Uterus (tissue), 4 donors: ENCODE data around the gene LIFR. TPM values are rescaled to one million over a fixed set of nuclear protein-coding genes. Genes with fewer than 3 reads are reported as not detected.
A peak's percentile ranks its signal among the peaks of the same experiment; 100 is the strongest.

Experiments
- DNase-seq, 2 donors: peaks; one replicate each; pipeline ENCODE4 v3.0.0-alpha.2; 2019 to 2020
- H3K27ac ChIP-seq, 2 donors: fragments of 200-600 bp; sonication (generic); 1 replicate in 1 of 2; 2 replicates in 1 of 2; pipeline ENCODE4 v1.5.1; 2016 to 2018
- H3K27me3 ChIP-seq, 2 donors: fragments of 200-600 bp; sonication (generic); one replicate each; pipeline ENCODE4 v1.5.1; 2018 to 2019; ENCODE audit warnings: control low read depth in 1 of 2
- H3K36me3 ChIP-seq, 2 donors: fragments of 200-600 bp; sonication (generic); one replicate each; pipeline ENCODE4 v1.5.1; 2019; ENCODE audit warnings: control low read depth in 1 of 2
- H3K4me1 ChIP-seq, 2 donors: fragments of 200-600 bp; sonication (generic); one replicate each; pipeline ENCODE4 v1.5.1; 2018 to 2019; ENCODE audit warnings: control low read depth in 1 of 2
- H3K4me3 ChIP-seq, 2 donors: fragments of 200-600 bp; sonication (generic); 1 replicate in 1 of 2; 2 replicates in 1 of 2; pipeline ENCODE4 v1.5.1; 2018 to 2019; ENCODE audit warnings: mild to moderate bottlenecking in 1 of 2
- H3K9me3 ChIP-seq, 2 donors: fragments of 200-600 bp; sonication (generic); one replicate each; pipeline ENCODE4 v1.5.1; 2019; ENCODE audit warnings: control low read depth in 1 of 2
- CTCF ChIP-seq, 4 experiments: fragments of 200-600 bp in 2 of 4; fragments of 450-650 bp in 2 of 4; sonication (generic) in 2 of 4; IDR thresholded peaks; one replicate each; pipeline ENCODE4 v1.5.1; 2016 to 2019; ENCODE audit warnings: antibody characterized with exemption in 4 of 4, mild to moderate bottlenecking in 2 of 4, moderate library complexity in 1 of 4
- POLR2A ChIP-seq, 2 donors: fragments of 450-650 bp; IDR thresholded peaks; one replicate each; pipeline ENCODE4 v1.6.1; 2016; ENCODE audit warnings: antibody characterized with exemption in 2 of 2, mild to moderate bottlenecking in 1 of 2, moderate library complexity in 1 of 2
- intact Hi-C: fragments of 100-400 bp; cut with DNase I; formaldehyde crosslinking; loops from one replicate; pipeline ENCODE4 v1.15.1; 2023; ENCODE audit warnings: low total_unique reads
- total RNA-seq, 4 donors: library from RNA; depleted of rRNA in 3 of 4; stranded (reverse); fragments of >200 nt in 3 of 4; gene quantifications; one replicate each; pipeline versions ENCODE4 v1.1.0 to v1.2.4, GENCODE V29; 2014 to 2023
- donor health status: DM: yes; HTN: yes; CAD: no.

LIFR gene
- 100 to 1,000 TPM; 141 to 310 (median 232) TPM for total RNA-seq

GRCh38 chr5:38556599-38557307 lies at the start of gene LIFR:
LIFR (minus strand) TSS chr5:38556646; CDS start chr5:38530647, 25,999 bp downstream.
- no peaks in the 10 kb centered on the region for H3K36me3 ChIP-seq
- peak; percentile 78 to 80 for DNase-seq
- no peaks in the 10 kb centered on the region for H3K27me3 ChIP-seq
- no peaks in the 10 kb centered on the region for H3K9me3 ChIP-seq
- peak within 1 kb of the TSS; percentile 99 to 100 for H3K27ac ChIP-seq
- H3K4me1 ChIP-seq: no peaks in the 10 kb centered on the region
- peak in 1 of 4 experiments; percentile 10 for TF ChIP-seq CTCF (IDR thresholded peaks at IDR 0.05)
- peak; percentile 57 to 90 for TF ChIP-seq POLR2A (IDR thresholded peaks at IDR 0.05)
- peak within 1 kb of the TSS; percentile 80 to 97 for H3K4me3 ChIP-seq
- intact Hi-C loops: no loop called here

GRCh38 chr5:38605610-38606009 lies 49.2 kb upstream of the LIFR start:
- intact Hi-C loops: no loop called here
- no peaks in the 10 kb centered on the region for H3K36me3 ChIP-seq
- H3K27ac ChIP-seq: no peak overlapping the region
- DNase-seq: no peak
- TF ChIP-seq CTCF (IDR thresholded peaks at IDR 0.05) (no peak), POLR2A (IDR thresholded peaks at IDR 0.05) (no peak)
- H3K4me3 ChIP-seq: no peak overlapping the region
- no peaks in the 10 kb centered on the region for H3K4me1 ChIP-seq
- H3K9me3 ChIP-seq: no peaks in the 10 kb centered on the region
- H3K27me3 ChIP-seq: no peaks in the 10 kb centered on the region

DNA sequence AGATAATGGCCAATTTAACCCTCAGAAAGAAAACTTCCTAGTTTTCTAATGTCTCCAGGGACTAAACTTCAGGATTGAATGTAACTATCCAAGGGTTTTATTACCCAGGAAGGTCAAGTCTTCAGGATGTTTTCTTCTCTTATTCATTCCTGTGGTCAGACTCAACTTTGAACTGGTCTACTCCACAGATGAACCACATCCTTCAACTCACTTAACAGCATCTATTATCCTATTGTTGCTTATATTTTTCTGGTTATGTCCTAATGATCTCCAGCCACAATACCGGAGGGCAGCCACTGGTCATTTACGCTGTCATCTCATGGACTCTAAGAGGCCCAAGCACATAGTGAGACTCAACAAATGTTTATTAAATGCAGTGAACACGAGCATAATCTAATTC lies 47.2 kb upstream of the LIFR start:
- no peak for DNase-seq
- Histone ChIP-seq H3K9me3 (no peaks in the 10 kb centered on the region), H3K27me3 (no peaks in the 10 kb centered on the region), H3K4me3 (no peak overlapping the region), H3K4me1 (no peaks in the 10 kb centered on the region), H3K27ac (no peak overlapping the region), H3K36me3 (no peaks in the 10 kb centered on the region)
- TF ChIP-seq POLR2A (IDR thresholded peaks at IDR 0.05): no peak
- no peak for TF ChIP-seq CTCF (IDR thresholded peaks at IDR 0.05)
- intact Hi-C loops: no loop called here

- Histone ChIP-seq H3K4me3 (no peak overlapping the region), H3K27ac (no peak overlapping the region), H3K4me1 (no peaks in the 10 kb centered on the region), H3K9me3 (no peaks in the 10 kb centered on the region), H3K27me3 (no peaks in the 10 kb centered on the region), H3K36me3 (no peaks in the 10 kb centered on the region)
- no peak for DNase-seq
- TF ChIP-seq CTCF (IDR thresholded peaks at IDR 0.05) (no peak), POLR2A (IDR thresholded peaks at IDR 0.05) (no peak)
- intact Hi-C loops: no loop called here
Measured at GRCh38 chr5:38602641-38603040, 46.2 kb upstream of the LIFR start.

DNA sequence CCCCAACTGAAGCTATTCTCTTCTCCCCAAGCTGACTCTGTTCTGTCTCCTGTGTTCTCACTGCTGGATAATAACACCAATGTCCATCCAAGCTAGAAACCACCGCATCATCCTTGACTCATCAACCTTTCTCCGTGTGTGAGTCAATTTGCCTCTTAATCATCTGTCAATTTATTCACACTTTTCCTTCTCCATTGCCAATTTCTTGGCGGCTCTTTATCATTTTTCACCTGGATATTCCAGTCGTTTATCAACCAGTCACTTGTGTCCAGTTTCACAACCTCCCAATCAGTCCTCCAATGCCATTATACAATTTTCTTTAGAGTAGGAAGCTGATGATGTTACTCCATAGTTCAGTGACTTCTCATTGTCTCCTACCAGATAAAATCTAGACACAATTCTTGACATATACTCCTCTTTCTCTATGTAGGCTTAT lies 45.4 kb upstream of the LIFR start:
- peak overlapping the region; percentile 12 to 16 for H3K27ac ChIP-seq
- intact Hi-C loops: no loop called here

More for the DNA sequence above, 45.4 kb upstream of the LIFR start:
- no peak for TF ChIP-seq CTCF (IDR thresholded peaks at IDR 0.05)
- TF ChIP-seq POLR2A (IDR thresholded peaks at IDR 0.05): no peak
- no peaks in the 10 kb centered on the region for H3K36me3 ChIP-seq
- no peak for DNase-seq
- no peaks in the 10 kb centered on the region for H3K27me3 ChIP-seq
- no peaks in the 10 kb centered on the region for H3K4me1 ChIP-seq
- H3K9me3 ChIP-seq: no peaks in the 10 kb centered on the region
- no peak overlapping the region for H3K4me3 ChIP-seq
